A549 treated with RU486 at 1 μM for 4 hours (cell line): ENCODE results near the gene KPNB1. TPM values are rescaled to one million over a fixed set of nuclear protein-coding genes. Genes with fewer than 3 reads are reported as not detected.

Source experiments
- total RNA-seq: library from RNA; stranded (reverse); fragments of 200-300 nt; extraction: Qiagen RNA extraction; gene quantifications from 5 replicates; pipeline ENCODE4 v1.2.3, GENCODE V29; 2022; ENCODE audit warnings: low read depth

The KPNB1 gene
- total RNA-seq = 291 to 430 TPM (median 304 TPM) in 5 replicates

DNA sequence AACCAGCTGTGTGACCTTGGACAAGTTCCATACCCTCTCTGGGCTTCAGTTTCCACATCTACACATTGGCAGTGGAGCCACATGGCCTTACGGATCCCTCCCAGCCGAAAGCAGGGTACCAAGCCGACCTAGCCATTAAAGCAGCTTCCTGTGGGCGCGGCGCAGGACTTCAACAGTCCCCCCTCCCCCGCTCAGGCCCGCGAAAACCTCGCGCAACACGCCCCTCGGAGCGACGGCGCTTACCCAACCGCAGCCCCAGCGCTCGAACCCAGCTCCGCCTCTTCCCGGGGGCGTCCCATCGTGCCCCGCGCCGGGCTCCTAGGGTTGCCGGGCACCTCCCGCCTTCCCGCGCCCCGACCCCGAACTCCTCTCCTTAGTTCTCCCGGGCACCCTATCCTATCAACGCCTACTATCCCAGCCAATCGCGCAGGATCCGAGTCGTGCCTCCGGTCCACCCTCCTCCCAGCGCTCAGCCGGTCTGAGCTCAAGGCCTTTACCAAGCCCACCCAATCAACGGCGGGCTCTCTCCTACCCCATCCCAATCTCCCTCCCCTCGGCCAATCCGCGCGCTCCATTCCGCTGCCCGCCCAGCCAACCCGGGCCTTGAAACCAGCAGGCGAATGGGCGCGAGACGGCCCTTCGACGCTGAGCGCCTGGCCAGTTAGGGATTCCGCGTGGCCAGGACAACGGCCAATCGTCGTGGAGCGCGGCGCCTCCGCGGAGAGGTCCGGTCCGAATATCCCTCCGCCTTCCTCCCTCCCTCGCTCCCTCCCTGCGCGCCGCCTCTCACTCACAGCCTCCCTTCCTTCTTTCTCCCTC lies at the start of gene KPNB1:
Gene KPNB1 (plus strand): TSS at position 767 of the 819 bp plus-strand sequence. CDS start 326 bp downstream, outside the sequence.

DNA sequence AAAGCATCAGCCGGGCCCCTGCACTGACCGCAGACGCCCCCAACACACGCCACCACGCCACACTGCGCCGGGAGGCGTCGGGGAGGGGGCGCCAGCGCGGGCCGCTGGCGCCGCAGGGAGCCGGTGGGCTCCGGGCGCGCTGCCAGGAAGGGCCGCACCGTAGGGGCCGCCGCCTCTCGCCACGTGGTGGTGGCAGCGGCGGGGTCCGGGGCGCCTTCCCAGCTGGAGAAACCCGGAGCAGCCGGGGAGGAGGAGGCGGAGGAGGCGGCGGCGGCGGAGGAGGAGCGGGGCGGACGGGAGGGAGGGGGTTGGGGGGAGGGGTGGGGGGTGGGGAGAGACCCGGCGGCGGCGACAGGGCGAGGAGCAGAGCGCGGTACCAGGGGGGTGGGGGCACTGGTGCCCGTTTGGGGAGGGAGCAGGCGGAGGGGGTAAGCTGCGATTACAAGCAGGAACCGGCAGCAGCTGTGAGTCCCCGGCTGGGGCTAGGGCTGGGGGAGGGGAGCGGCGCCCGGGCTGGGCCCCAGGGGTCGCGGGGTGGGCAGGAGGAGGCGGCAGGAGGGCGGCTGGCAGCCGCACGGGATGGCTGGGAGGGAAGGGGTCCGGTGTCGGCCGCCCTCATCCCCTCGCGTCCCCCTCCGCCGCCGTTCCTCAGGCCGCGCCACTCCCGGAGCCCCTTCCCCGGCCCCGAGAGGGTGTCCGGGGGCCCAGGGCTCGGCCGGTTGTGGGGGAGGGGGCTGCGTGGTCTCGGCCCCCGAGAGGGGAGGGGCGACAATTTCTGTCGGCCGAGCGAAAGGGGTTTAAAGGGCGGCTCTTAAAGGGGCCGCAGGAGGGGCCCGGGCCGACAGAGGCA lies 44.2 kb downstream of the KPNB1 start, which contains the start of gene TBKBP1:
Gene TBKBP1 (plus strand): TSS at position 431 of the 850 bp plus-strand sequence. CDS start 1,952 bp downstream, outside the sequence.

DNA sequence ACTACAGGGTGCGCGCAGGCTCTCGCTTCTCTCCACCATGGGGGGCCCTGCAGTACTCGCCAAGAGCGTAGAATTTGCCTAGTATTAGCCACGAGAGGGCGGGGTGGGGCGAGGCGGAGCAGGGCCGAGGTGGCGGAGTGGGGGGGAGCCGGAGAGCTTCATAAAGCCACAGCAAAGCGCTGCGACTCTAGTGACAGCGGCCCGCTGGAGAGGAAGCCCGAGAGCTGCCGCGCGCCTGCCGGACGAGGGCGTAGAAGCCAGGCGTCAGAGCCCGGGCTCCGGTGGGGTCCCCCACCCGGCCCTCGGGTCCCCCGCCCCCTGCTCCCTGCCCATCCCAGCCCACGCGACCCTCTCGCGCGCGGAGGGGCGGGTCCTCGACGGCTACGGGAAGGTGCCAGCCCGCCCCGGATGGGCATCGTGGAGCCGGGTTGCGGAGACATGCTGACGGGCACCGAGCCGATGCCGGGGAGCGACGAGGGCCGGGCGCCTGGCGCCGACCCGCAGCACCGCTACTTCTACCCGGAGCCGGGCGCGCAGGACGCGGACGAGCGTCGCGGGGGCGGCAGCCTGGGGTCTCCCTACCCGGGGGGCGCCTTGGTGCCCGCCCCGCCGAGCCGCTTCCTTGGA lies 83.4 kb downstream of the KPNB1 start, which contains the start of gene TBX21:
Gene TBX21 (plus strand): TSS at position 190 of the 627 bp plus-strand sequence. CDS start 219 bp downstream, at position 409.

Other genes with a start within 250 kb of the KPNB1 start
- gene NPEPPS, start 118.8 kb upstream of the KPNB1 start, total RNA-seq = 56.7 to 75.0 TPM (median 63.8 TPM) in 5 replicates
- 3.7 to 7.0 TPM (median 6.2 TPM) in 5 replicates for gene TBKBP1, start 44.2 kb downstream of the KPNB1 start, total RNA-seq
- 0.10 TPM in 2 of 5 replicates, not detected in the others for gene TBX21, start 83.3 kb downstream of the KPNB1 start, total RNA-seq
- 7.5 to 11.0 TPM (median 9.1 TPM) in 5 replicates for gene OSBPL7, start 171.9 kb downstream of the KPNB1 start, total RNA-seq
- gene MRPL10, start 181.6 kb downstream of the KPNB1 start, total RNA-seq = 87.4 to 119 TPM (median 92.5 TPM) in 5 replicates
- gene LRRC46, start 181.8 kb downstream of the KPNB1 start, total RNA-seq = 2.8 to 4.8 TPM (median 3.4 TPM) in 5 replicates
- gene SCRN2, start 191.4 kb downstream of the KPNB1 start, total RNA-seq = 28.7 to 40.0 TPM (median 33.7 TPM) in 5 replicates
- 2.5 to 3.1 TPM (median 3.0 TPM) in 5 replicates for gene SP6, start 201.2 kb downstream of the KPNB1 start, total RNA-seq
- 15.7 to 18.9 TPM (median 18.4 TPM) in 5 replicates for gene SP2, start 246.3 kb downstream of the KPNB1 start, total RNA-seq